Measurements from ENCODE around the gene CUX1. TPM values are rescaled to one million over a fixed set of nuclear protein-coding genes. Genes with fewer than 3 reads are reported as not detected.

The CUX1 gene
- total and polyA plus RNA-seq, 2 donors (not counting 1 experiment from before 2014, with no cell fraction given), result 22.7 to 38.1 TPM

DNA sequence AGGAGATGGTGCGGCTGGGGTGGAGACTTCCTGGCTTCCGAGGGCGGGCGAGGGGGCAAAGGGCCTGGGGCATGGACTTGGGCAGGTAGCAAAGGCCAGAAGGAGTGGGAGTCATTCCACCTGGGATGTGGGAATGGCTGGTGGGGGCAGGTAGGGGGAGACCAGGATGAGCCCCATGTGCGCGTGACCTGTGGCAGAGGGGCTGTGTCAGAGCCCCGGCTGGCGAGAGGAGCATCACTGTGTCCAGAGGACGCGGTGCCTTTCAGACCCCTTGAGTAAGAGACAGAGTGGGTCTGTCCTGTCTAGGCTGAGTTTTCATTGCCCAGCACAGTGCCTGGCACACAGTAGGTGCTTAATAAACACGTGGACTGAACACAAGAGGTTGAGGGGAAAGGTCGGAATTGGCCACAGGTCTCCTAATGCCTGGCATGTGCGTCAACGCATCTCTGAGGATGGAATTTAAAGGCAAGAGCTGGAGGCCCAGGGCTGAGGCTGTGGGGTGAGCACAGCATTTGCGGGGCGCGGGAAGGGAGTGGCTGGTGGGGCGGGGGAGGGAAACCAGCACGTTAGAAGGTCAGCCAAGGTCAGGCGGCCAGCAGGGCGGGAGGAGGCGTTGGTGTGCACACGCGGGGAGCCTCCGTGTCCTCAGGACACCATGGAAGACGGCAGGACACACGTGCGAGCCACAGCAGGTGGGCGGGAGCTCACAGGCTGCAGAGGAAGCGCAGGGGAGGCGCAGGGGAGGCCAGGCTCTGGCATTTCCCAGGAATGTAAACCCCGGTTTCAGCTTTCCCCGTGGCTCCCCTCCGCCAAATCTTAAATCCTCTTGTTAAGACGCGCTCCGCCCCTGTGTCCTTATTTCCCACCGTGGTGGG, 51.8 kb downstream of the CUX1 start:
- Histone ChIP-seq H3K4me3 (replicated peaks in 1 of 4; ENCODE audit: control extremely low read depth in 1 of 4, insufficient read depth in 1 of 4, low read depth in 3 of 4, low read length in 4 of 4) (no peak overlapping the region), H3K4me2 (ENCODE audit: extremely low read depth, insufficient read depth, low read length) (no peak overlapping the region), H3K27me3 (ENCODE audit: control insufficient read depth, insufficient read depth, low read length) (no peaks in the 10 kb centered on the region), H3K79me2 (ENCODE audit: control insufficient read depth, insufficient read depth, low read length) (peaks cover 15% of the 10 kb centered on the region), H3K9me3 (ENCODE audit: control insufficient read depth, insufficient read depth, low read depth, low read length) (no peaks in the 10 kb centered on the region), H3K9ac (ENCODE audit: insufficient read depth, low read length) (no peak overlapping the region), H4K20me1 (ENCODE audit: control insufficient read depth, extremely low read depth, insufficient read depth, low read length) (peaks cover 2% of the 10 kb centered on the region), H2AFZ (ENCODE audit: low read length) (no peak overlapping the region), H3K4me1 (ENCODE audit: control insufficient read depth, extremely low read depth, insufficient read depth, low read length) (peaks cover 3% of the 10 kb centered on the region), H3K36me3 (ENCODE audit: control insufficient read depth, insufficient read depth, low read length) (no peaks in the 10 kb centered on the region), H3K27ac (ENCODE audit: insufficient read depth, low read length) (no peak overlapping the region)
- no peak for DNase-seq (ENCODE audit: low read depth in 2 of 2)
- no peak for TF ChIP-seq EZH2 (IDR thresholded peaks at IDR 0.05; ENCODE audit: low read length, missing control alignments)
- TF ChIP-seq, protein P1, sequence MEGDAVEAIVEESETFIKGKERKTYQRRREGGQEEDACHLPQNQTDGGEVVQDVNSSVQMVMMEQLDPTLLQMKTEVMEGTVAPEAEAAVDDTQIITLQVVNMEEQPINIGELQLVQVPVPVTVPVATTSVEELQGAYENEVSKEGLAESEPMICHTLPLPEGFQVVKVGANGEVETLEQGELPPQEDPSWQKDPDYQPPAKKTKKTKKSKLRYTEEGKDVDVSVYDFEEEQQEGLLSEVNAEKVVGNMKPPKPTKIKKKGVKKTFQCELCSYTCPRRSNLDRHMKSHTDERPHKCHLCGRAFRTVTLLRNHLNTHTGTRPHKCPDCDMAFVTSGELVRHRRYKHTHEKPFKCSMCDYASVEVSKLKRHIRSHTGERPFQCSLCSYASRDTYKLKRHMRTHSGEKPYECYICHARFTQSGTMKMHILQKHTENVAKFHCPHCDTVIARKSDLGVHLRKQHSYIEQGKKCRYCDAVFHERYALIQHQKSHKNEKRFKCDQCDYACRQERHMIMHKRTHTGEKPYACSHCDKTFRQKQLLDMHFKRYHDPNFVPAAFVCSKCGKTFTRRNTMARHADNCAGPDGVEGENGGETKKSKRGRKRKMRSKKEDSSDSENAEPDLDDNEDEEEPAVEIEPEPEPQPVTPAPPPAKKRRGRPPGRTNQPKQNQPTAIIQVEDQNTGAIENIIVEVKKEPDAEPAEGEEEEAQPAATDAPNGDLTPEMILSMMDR (conservative IDR thresholded peaks at IDR 0.05 in 1 of 2, IDR thresholded peaks at IDR 0.05 in 1 of 2; ENCODE audit: low read depth in 1 of 2, low read length in 2 of 2), result no peak

DNA sequence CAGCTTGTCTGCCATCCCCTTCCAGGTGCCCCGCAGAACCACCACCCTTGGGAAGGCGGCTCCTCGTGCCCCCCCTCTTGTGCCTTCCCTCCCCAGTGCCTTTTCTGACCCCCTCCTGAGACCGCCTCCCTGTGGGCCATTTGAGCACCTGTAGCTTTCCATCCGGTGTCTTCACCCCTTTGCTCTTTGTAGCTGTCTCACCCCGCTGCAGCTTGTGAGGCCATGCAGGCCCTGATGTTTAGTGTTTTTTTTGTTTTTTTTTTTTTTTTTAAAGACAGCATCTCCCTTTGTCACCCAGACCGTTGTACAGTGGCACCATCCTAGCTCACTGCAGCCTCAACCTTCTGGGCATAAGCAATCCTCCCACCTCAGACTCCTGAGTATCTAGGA, 52.5 kb downstream of the CUX1 start:
- H3K27ac ChIP-seq (ENCODE audit: insufficient read depth, low read length), result no peak overlapping the region
- H3K36me3 ChIP-seq (ENCODE audit: control insufficient read depth, insufficient read depth, low read length), result no peaks in the 10 kb centered on the region
- no peaks in the 10 kb centered on the region for H3K9me3 ChIP-seq (ENCODE audit: control insufficient read depth, insufficient read depth, low read depth, low read length)
- H3K79me2 ChIP-seq (ENCODE audit: control insufficient read depth, insufficient read depth, low read length), result peaks cover 19% of the 10 kb centered on the region
- no peak overlapping the region for H3K4me2 ChIP-seq (ENCODE audit: extremely low read depth, insufficient read depth, low read length)
- no peak for DNase-seq (ENCODE audit: low read depth in 2 of 2)
- H3K9ac ChIP-seq (ENCODE audit: insufficient read depth, low read length), result no peak overlapping the region
- peaks cover 2% of the 10 kb centered on the region for H4K20me1 ChIP-seq (ENCODE audit: control insufficient read depth, extremely low read depth, insufficient read depth, low read length)
- no peaks in the 10 kb centered on the region for H3K27me3 ChIP-seq (ENCODE audit: control insufficient read depth, insufficient read depth, low read length)
- no peak for TF ChIP-seq EZH2 (IDR thresholded peaks at IDR 0.05; ENCODE audit: low read length, missing control alignments)
- TF ChIP-seq, protein P1 (conservative IDR thresholded peaks at IDR 0.05 in 1 of 2, IDR thresholded peaks at IDR 0.05 in 1 of 2; ENCODE audit: low read depth in 1 of 2, low read length in 2 of 2), result no peak
- H2AFZ ChIP-seq (ENCODE audit: low read length), result no peak overlapping the region
- no peak overlapping the region for H3K4me3 ChIP-seq (replicated peaks in 1 of 4; ENCODE audit: control extremely low read depth in 1 of 4, insufficient read depth in 1 of 4, low read depth in 3 of 4, low read length in 4 of 4)
- peaks cover 3% of the 10 kb centered on the region for H3K4me1 ChIP-seq (ENCODE audit: control insufficient read depth, extremely low read depth, insufficient read depth, low read length)

DNA sequence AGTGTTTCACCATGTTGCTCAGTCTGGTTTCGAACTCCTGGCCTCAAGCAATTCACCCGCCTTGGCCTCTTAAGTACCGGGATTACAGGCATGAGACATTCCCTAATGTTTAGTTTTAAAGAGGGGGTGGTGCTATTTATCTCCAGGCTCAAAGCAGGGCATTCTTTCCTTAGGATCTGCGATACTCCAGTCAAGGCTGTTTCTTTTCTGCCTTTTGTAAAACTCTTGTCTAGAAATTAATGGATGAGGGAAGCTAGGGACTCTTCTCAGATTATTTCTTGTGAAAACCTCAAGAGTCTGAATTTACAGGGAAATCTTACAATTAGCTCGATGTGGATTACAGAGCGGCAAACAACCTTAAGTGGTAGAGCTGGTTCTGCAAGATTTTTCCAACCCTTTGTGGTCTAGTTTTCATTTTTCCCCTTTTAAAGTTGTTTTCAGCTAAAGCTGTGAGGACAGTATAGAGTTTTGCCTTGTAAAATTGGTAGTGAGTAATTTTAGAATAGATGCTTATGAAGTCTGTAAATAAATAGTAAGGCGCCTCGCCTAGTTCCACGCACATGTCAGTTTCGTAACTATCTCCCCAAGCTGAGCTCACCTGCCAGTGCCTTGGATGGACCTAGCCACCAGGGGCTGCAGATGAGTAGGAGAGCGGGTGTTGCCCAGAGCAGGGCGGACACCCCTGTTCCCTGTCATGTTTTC, 53.1 kb downstream of the CUX1 start:
- Histone ChIP-seq H3K27ac (ENCODE audit: insufficient read depth, low read length) (no peak overlapping the region), H4K20me1 (ENCODE audit: control insufficient read depth, extremely low read depth, insufficient read depth, low read length) (peaks cover 2% of the 10 kb centered on the region), H3K4me2 (ENCODE audit: extremely low read depth, insufficient read depth, low read length) (no peak overlapping the region), H3K4me3 (replicated peaks in 1 of 4; ENCODE audit: control extremely low read depth in 1 of 4, insufficient read depth in 1 of 4, low read depth in 3 of 4, low read length in 4 of 4) (no peak overlapping the region), H3K79me2 (ENCODE audit: control insufficient read depth, insufficient read depth, low read length) (peaks cover 21% of the 10 kb centered on the region), H3K4me1 (ENCODE audit: control insufficient read depth, extremely low read depth, insufficient read depth, low read length) (peaks cover 3% of the 10 kb centered on the region), H3K9me3 (ENCODE audit: control insufficient read depth, insufficient read depth, low read depth, low read length) (no peaks in the 10 kb centered on the region), H3K27me3 (ENCODE audit: control insufficient read depth, insufficient read depth, low read length) (no peaks in the 10 kb centered on the region), H3K9ac (ENCODE audit: insufficient read depth, low read length) (no peak overlapping the region), H2AFZ (ENCODE audit: low read length) (no peak overlapping the region), H3K36me3 (ENCODE audit: control insufficient read depth, insufficient read depth, low read length) (no peaks in the 10 kb centered on the region)
- TF ChIP-seq, protein P1 (conservative IDR thresholded peaks at IDR 0.05 in 1 of 2, IDR thresholded peaks at IDR 0.05 in 1 of 2; ENCODE audit: low read depth in 1 of 2, low read length in 2 of 2), result no peak
- TF ChIP-seq EZH2 (IDR thresholded peaks at IDR 0.05; ENCODE audit: low read length, missing control alignments), result no peak
- DNase-seq (ENCODE audit: low read depth in 2 of 2), result peak; percentile 21 to 27

Measured in fibroblast of lung (primary cell).